IMR-90 (cell line): Measurements from ENCODE around the gene BDNF. TPM values are rescaled to one million over a fixed set of nuclear protein-coding genes. Genes with fewer than 3 reads are reported as not detected.

ENCODE experiments used
- ATAC-seq: fragments of 200-7000 bp; cut with Tn5 transposase; 2 replicates; pipeline ENCODE4 v1.9.1; 2020; ENCODE audit warnings: low read depth, mild to moderate bottlenecking, moderate library complexity
- BruUV-seq: library from RNA; stranded (reverse); fragments of 400-500 nt; replicated peaks from 2 replicates; lab custom pipeline; 2021; lab: Mats Ljungman, UMichigan
- CTCF ChIA-PET: fragments of 300-600 bp; formaldehyde crosslinking; extraction: SDS; loops from one replicate; lab custom pipeline; 2021; ENCODE audit warnings: antibody characterized with exemption; lab: Yijun Ruan, JAX
- POLR2A ChIA-PET: fragments of 300-600 bp; sonication (Branson Sonifier 250); formaldehyde crosslinking; loops from one replicate; lab custom pipeline; 2022; ENCODE audit warnings: antibody characterized with exemption; ENCODE audit not compliant: unreplicated experiment; lab: Charles Lee
- DNase-seq: peaks from one replicate; pipeline ENCODE4 v3.0.0; 2013
- H2AFZ ChIP-seq: replicated peaks from 2 replicates; pipeline ENCODE3; 2013; ENCODE audit warnings: low read length, mild to moderate bottlenecking; ENCODE audit not compliant: poor library complexity
- H2AK5ac ChIP-seq: 2 replicates; pipeline ENCODE4 v1.6.1; 2013; ENCODE audit warnings: low read depth, low read length, inconsistent platforms
- H2AK9ac ChIP-seq: replicated peaks from 2 replicates; pipeline ENCODE3; 2013; ENCODE audit warnings: mild to moderate bottlenecking, low read depth, low read length, moderate library complexity; ENCODE audit not compliant: poor library complexity
- H2BK120ac ChIP-seq: 2 replicates; pipeline ENCODE4 v1.6.1; 2013; ENCODE audit warnings: low read depth, low read length, inconsistent platforms
- H2BK15ac ChIP-seq: 3 replicates; pipeline ENCODE4 v1.6.1; 2013; ENCODE audit warnings: low read depth, low read length, inconsistent platforms
- H2BK20ac ChIP-seq: 2 replicates; pipeline ENCODE4 v1.6.1; 2013; ENCODE audit warnings: low read depth, mild to moderate bottlenecking, inconsistent platforms, low read length, moderate library complexity
- H2BK5ac ChIP-seq: 2 replicates; pipeline ENCODE4 v1.6.1; 2013; ENCODE audit warnings: mild to moderate bottlenecking, low read depth, low read length, inconsistent platforms; ENCODE audit not compliant: poor library complexity, severe bottlenecking
- H3K14ac ChIP-seq: replicated peaks from 2 replicates; pipeline ENCODE4 v1.6.1; 2013; ENCODE audit warnings: low read depth, low read length, inconsistent platforms
- H3K18ac ChIP-seq: 2 replicates; pipeline ENCODE4 v1.6.1; 2013; ENCODE audit warnings: low read depth, low read length, control low read depth
- H3K23ac ChIP-seq: 2 replicates; pipeline ENCODE4 v1.6.1; 2013; ENCODE audit warnings: low read depth, low read length, inconsistent platforms
- H3K27ac ChIP-seq: 2 replicates; pipeline ENCODE4 v1.5.1; 2013; ENCODE audit warnings: mild to moderate bottlenecking, control low read depth, low read length; ENCODE audit not compliant: insufficient read depth
- H3K27me3 ChIP-seq: 2 replicates; pipeline ENCODE4 v1.6.1; 2013; ENCODE audit warnings: low read length; ENCODE audit not compliant: control insufficient read depth, insufficient read depth
- H3K36me3 ChIP-seq: 2 replicates; pipeline ENCODE4 v1.6.1; 2013; ENCODE audit warnings: low read length, mixed read lengths; ENCODE audit not compliant: control insufficient read depth, insufficient read depth
- H3K4ac ChIP-seq: 2 replicates; pipeline ENCODE4 v1.6.1; 2013; ENCODE audit warnings: low read depth, low read length, inconsistent platforms
- H3K4me1 ChIP-seq: 2 replicates; pipeline ENCODE4 v1.6.1; 2013; ENCODE audit warnings: low read length, mixed read lengths; ENCODE audit not compliant: control insufficient read depth, insufficient read depth
- H3K4me2 ChIP-seq: 2 replicates; pipeline ENCODE4 v1.6.1; 2013; ENCODE audit warnings: low read depth, mild to moderate bottlenecking, control low read depth, low read length, moderate library complexity
- H3K4me3 ChIP-seq: 2 replicates; pipeline ENCODE4 v1.5.1; 2013; ENCODE audit warnings: low read depth, mild to moderate bottlenecking, control low read depth, low read length, moderate library complexity; ENCODE audit not compliant: insufficient read depth
- H3K56ac ChIP-seq: 2 replicates; pipeline ENCODE4 v1.6.1; 2013; ENCODE audit warnings: low read length, inconsistent platforms; ENCODE audit not compliant: insufficient read depth; ENCODE audit errors: extremely low read depth
- H3K79me1 ChIP-seq, 2 experiments: 2 replicates each; pipeline ENCODE4 v1.6.1; 2013; ENCODE audit warnings: low read length in 2 of 2, inconsistent platforms in 1 of 2, low read depth in 1 of 2
- H3K9ac ChIP-seq: 2 replicates; pipeline ENCODE4 v1.6.1; 2013; ENCODE audit warnings: low read depth, low read length, control low read depth
- H3K9me1 ChIP-seq: 2 replicates; pipeline ENCODE4 v1.6.1; 2013; ENCODE audit warnings: low read length, inconsistent platforms; ENCODE audit not compliant: insufficient read depth
- H3K9me3 ChIP-seq: 2 replicates; pipeline ENCODE4 v1.6.1; 2013; ENCODE audit warnings: low read length; ENCODE audit not compliant: control insufficient read depth, insufficient read depth
- H4K20me1 ChIP-seq: 2 replicates; pipeline ENCODE4 v1.6.1; 2013; ENCODE audit warnings: low read length, inconsistent platforms; ENCODE audit not compliant: insufficient read depth
- H4K5ac ChIP-seq: 2 replicates; pipeline ENCODE4 v1.6.1; 2013; ENCODE audit warnings: mild to moderate bottlenecking, low read depth, low read length, control low read depth
- H4K8ac ChIP-seq, 2 experiments: 2 replicates each; pipeline ENCODE4 v1.6.1; 2013; ENCODE audit warnings: low read depth in 2 of 2, low read length in 2 of 2, control low read depth in 1 of 2, inconsistent platforms in 1 of 2
- H4K91ac ChIP-seq: 2 replicates; pipeline ENCODE4 v1.6.1; 2013; ENCODE audit warnings: low read depth, low read length, inconsistent platforms; ENCODE audit not compliant: insufficient read depth
- BHLHE40 ChIP-seq: fragments of 150-350 bp; IDR thresholded peaks from 2 replicates; pipeline ENCODE4 v1.6.1; 2016; ENCODE audit warnings: mild to moderate bottlenecking, low read depth, low read length
- CHD1 ChIP-seq: IDR thresholded peaks from 2 replicates; pipeline ENCODE4 v1.6.1; 2012; ENCODE audit warnings: low read depth, low read length, improper control_type of control experiment
- CTCF ChIP-seq: conservative IDR thresholded peaks from 2 replicates; pipeline ENCODE4 v1.5.1; 2012; ENCODE audit warnings: mild to moderate bottlenecking, low read depth, low read length, improper control_type of control experiment
- ELK1 ChIP-seq: fragments of 150-350 bp; IDR thresholded peaks from 2 replicates; pipeline ENCODE4 v1.6.1; 2016; ENCODE audit warnings: low read depth, mild to moderate bottlenecking, low read length, moderate library complexity, borderline replicate concordance
- FOS ChIP-seq: fragments of 150-350 bp; IDR thresholded peaks from 2 replicates; pipeline ENCODE4 v1.6.1; 2016; ENCODE audit warnings: low read depth, low read length
- MAFK ChIP-seq: IDR thresholded peaks from 2 replicates; pipeline ENCODE4 v1.6.1; 2012; ENCODE audit warnings: low read depth, low read length, improper control_type of control experiment
- MXI1 ChIP-seq: IDR thresholded peaks from 2 replicates; pipeline ENCODE4 v1.6.1; 2012; ENCODE audit warnings: low read depth, mild to moderate bottlenecking, low read length, moderate library complexity, borderline replicate concordance
- NFE2L2 ChIP-seq: fragments of 150-350 bp; IDR thresholded peaks from 2 replicates; pipeline ENCODE4 v1.6.1; 2016; ENCODE audit warnings: low read depth, mild to moderate bottlenecking, low read length
- POLR2A ChIP-seq: IDR thresholded peaks from 2 replicates; pipeline ENCODE4 v1.6.1; 2012; ENCODE audit warnings: mild to moderate bottlenecking, low read depth, low read length
- RAD21 ChIP-seq: IDR thresholded peaks from 2 replicates; pipeline ENCODE4 v1.6.1; 2012; ENCODE audit warnings: low read length, improper control_type of control experiment
- RFX5 ChIP-seq: IDR thresholded peaks from 2 replicates; pipeline ENCODE4 v1.8.0; 2012; ENCODE audit warnings: low read depth, mild to moderate bottlenecking, low read length, moderate library complexity
- SMC3 ChIP-seq: fragments of 150-350 bp; IDR thresholded peaks from 2 replicates; pipeline ENCODE4 v1.6.1; 2016; ENCODE audit warnings: low read depth, mild to moderate bottlenecking, antibody characterized with exemption, low read length, moderate library complexity
- USF2 ChIP-seq: fragments of 150-350 bp; IDR thresholded peaks from 2 replicates; pipeline ENCODE4 v1.6.1; 2017; ENCODE audit warnings: mild to moderate bottlenecking, antibody characterized with exemption, low read length, low read depth
- WGBS, 2 experiments: methylation state at CpG; one replicate each; pipeline versions ENCODE4 v1.1.5 to v1.1.7; 2013; ENCODE audit warnings: missing lambda C conversion rate in 2 of 2; ENCODE audit not compliant: insufficient read length in 1 of 2; ENCODE audit errors: extremely low coverage in 2 of 2; 5-methylcytosine and 5-hydroxymethylcytosine counted together
- dilution Hi-C: fragments of 300-500 bp; cut with HindIII; formaldehyde crosslinking; loops from one replicate; pipeline ENCODE4 v1.14.3; 2018; ENCODE audit warnings: low sequenced_read_pairs; ENCODE audit not compliant: unreplicated experiment
- in situ Hi-C: fragments of 300-500 bp; cut with MboI; formaldehyde crosslinking; loops from 3 replicates; pipeline ENCODE4 v1.14.3; 2019; ENCODE audit warnings: low sequenced_read_pairs, inconsistent platforms, mixed read lengths
- intact Hi-C: fragments of 100-400 bp; cut with micrococcal nuclease; formaldehyde crosslinking; loops from 2 replicates; pipeline ENCODE4 v1.10.0; 2022
- polyA plus RNA-seq, 3 experiments: library from polyadenylated mRNA; depleted of rRNA; stranded (reverse); fragments of >200 nt; gene quantifications; 2 replicates each; pipeline ENCODE4 v1.2.3, GENCODE V29; 2012; ENCODE audit warnings: low replicate concordance in 1 of 3
- total RNA-seq: library from RNA; depleted of rRNA; stranded (reverse); fragments of >200 nt; gene quantifications from 2 replicates; pipeline ENCODE4 v1.2.3, GENCODE V29; 2012

Gene BDNF
- total and polyA plus RNA-seq, 2 of the 4 experiments (the other 2 are of a cell fraction): 94.8 to 152 TPM

- Histone ChIP-seq H3K9me3 (no peaks in the 10 kb centered on the region), H3K79me1 (peaks cover 0 to 10% of the 10 kb centered on the region in 2 experiments; a peak in 2 of 4 replicates), H2BK20ac (no peak overlapping the region), H3K4me2 (no peak overlapping the region), H4K5ac (no peak overlapping the region), H3K36me3 (peaks cover 10% of the 10 kb centered on the region), H3K56ac (no peak overlapping the region), H3K27me3 (no peaks in the 10 kb centered on the region), H2AK9ac (no peak overlapping the region), H3K9ac (no peak overlapping the region), H4K91ac (no peak overlapping the region), H3K4me1 (no peaks in the 10 kb centered on the region), H3K18ac (no peak overlapping the region), H3K9me1 (0 out of 2 replicates have a peak, but pooled peaks cover 3% of the 10 kb centered on the region), H3K4me3 (no peak overlapping the region), H3K23ac (no peak overlapping the region), H4K8ac (no peak overlapping the region), H2AFZ (no peak overlapping the region), H2AK5ac (no peak overlapping the region), H2BK120ac (no peak overlapping the region), H3K4ac (no peak overlapping the region), H2BK15ac (no peak overlapping the region), H3K14ac (no peak overlapping the region), H4K20me1 (peaks cover 67% of the 10 kb centered on the region), H3K27ac (no peak overlapping the region), H2BK5ac (no peak overlapping the region)
- dilution Hi-C loops: no loop called here
- ChIA-PET POLR2A (no interaction called here), CTCF (no interaction called here)
- TF ChIP-seq NFE2L2 (no peak), POLR2A (no peak; the same call in 1 of the 2 replicates), SMC3 (no peak), FOS (no peak), CTCF (no peak), RAD21 (no peak), MXI1 (no peak), CHD1 (no peak), ELK1 (no peak), RFX5 (no peak), BHLHE40 (no peak), MAFK (no peak), USF2 (no peak)
- WGBS, 2 experiments: no CpG with 5 or more reads among the region's 2 CpGs
- intact Hi-C loops: loop anchor here (2.0 kb wide), 1 partner anchor 143 kb away; the partner anchor contains the start of gene LIN7C
- BruUV-seq: no TSS peak
- peak; percentile 50 for DNase-seq
- peak; percentile 2 for ATAC-seq
- in situ Hi-C loops: no loop called here
Observed at GRCh38 chr11:27649800-27650199, 50.5 kb downstream of the BDNF start.
